Measurements from ENCODE around the gene SPEN. TPM values are rescaled to one million over a fixed set of nuclear protein-coding genes. Genes with fewer than 3 reads are reported as not detected.
A peak's percentile ranks its signal among the peaks of the same experiment; 100 is the strongest.

Gene SPEN
- total and polyA plus RNA-seq, 2 of the 13 experiments (the other 11 are each of a cell fraction or from before 2014, with no cell fraction given), result 4.8 to 14.0 TPM

GRCh38 chr1:15933684-15934083 lies 86.2 kb downstream of the SPEN start (continued):
- no peak for TF ChIP-seq TAF15 (IDR thresholded peaks at IDR 0.05; ENCODE audit: low read depth, low read length, poor library complexity, severe bottlenecking)
- TF ChIP-seq MAFG (CRISPR knock-in tag; IDR thresholded peaks at IDR 0.05), result no peak
- no peak for TF ChIP-seq ZNF441 (CRISPR knock-in tag; IDR thresholded peaks at IDR 0.05; ENCODE audit: borderline replicate concordance)
- TF ChIP-seq DPF2 (CRISPR knock-in tag; IDR thresholded peaks at IDR 0.05; ENCODE audit: borderline replicate concordance, low read depth), result no peak
- no peak for TF ChIP-seq ZNF460 (CRISPR knock-in tag; IDR thresholded peaks at IDR 0.05; ENCODE audit: borderline replicate concordance)
- no peak for TF ChIP-seq ZNF766 (CRISPR knock-in tag; IDR thresholded peaks at IDR 0.05; ENCODE audit: borderline replicate concordance)
- TF ChIP-seq, protein P1, sequence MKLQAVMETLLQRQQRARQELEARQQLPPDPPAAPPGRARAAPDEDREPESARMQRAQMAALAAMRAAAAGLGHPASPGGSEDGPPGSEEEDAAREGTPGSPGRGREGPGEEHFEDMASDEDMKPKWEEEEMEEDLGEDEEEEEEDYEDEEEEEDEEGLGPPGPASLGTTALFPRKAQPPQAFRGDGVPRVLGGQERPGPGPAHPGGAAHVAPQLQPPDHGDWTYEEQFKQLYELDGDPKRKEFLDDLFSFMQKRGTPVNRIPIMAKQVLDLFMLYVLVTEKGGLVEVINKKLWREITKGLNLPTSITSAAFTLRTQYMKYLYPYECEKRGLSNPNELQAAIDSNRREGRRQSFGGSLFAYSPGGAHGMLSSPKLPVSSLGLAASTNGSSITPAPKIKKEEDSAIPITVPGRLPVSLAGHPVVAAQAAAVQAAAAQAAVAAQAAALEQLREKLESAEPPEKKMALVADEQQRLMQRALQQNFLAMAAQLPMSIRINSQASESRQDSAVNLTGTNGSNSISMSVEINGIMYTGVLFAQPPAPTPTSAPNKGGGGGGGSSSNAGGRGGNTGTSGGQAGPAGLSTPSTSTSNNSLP (IDR thresholded peaks at IDR 0.05; ENCODE audit: low read depth, low read length), result no peak

DNA sequence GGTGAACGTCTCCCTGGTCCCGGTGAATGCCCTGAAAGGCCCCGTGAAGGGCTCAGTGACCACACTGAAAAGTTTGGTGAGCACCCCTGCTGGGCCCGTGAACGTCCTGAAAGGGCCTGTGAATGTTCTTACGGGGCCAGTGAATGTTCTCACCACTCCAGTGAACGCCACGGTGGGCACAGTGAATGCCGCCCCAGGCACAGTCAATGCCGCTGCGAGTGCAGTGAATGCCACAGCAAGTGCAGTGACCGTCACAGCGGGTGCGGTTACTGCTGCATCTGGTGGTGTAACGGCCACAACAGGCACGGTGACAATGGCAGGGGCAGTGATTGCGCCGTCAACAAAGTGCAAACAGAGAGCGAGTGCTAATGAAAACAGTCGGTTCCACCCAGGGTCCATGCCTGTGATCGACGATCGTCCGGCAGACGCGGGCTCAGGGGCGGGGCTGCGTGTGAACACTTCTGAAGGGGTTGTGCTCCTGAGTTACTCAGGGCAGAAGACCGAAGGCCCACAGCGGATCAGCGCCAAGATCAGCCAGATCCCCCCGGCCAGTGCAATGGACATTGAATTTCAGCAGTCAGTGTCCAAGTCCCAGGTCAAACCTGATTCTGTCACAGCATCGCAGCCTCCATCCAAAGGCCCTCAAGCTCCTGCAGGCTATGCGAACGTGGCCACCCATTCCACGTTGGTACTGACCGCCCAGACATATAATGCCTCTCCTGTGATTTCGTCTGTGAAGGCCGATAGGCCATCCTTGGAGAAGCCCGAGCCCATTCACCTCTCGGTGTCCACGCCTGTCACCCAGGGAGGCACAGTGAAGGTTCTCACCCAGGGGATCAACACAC lies 86.9 kb downstream of the SPEN start:
- intact Hi-C loops (cut with micrococcal nuclease; ENCODE audit: unreplicated experiment), result no loop called here
- no peak overlapping the region for H3K4me3 ChIP-seq (replicated peaks in 1 of 3; ENCODE audit: insufficient read depth in 1 of 3, low read depth in 2 of 3, low read length in 3 of 3)
- peaks cover 49 to 86% of the 10 kb centered on the region in 2 experiments for H3K36me3 ChIP-seq (replicated peaks in 1 of 2; ENCODE audit: control insufficient read depth in 1 of 2, insufficient read depth in 2 of 2, low read length in 2 of 2)
- POLR2A ChIA-PET, result no interaction called here
- BruUV-seq (replicated peaks), result no TSS peak
- H4K20me1 ChIP-seq (ENCODE audit: insufficient read depth, low read length), result peaks cover 4% of the 10 kb centered on the region; the same call in 1 of the 2 replicates
- FAIRE-seq (no peak), ATAC-seq (no peak), DNase-seq (ENCODE audit: low spot score) (no peak)
- H3K79me2 ChIP-seq (ENCODE audit: insufficient read depth, low read length), result no peaks in the 10 kb centered on the region
- WGBS (ENCODE audit: low lambda C conversion rate), result 94% methylated on average over 31 of the region's 42 CpGs
- CTCF ChIA-PET (ENCODE audit: low intra/inter-chr PET ratio, low total read pairs), result no interaction called here
- no peak overlapping the region for H3K27ac ChIP-seq (ENCODE audit: extremely low read length, insufficient read depth, low read length)
- no peak overlapping the region for H3K4me2 ChIP-seq (ENCODE audit: low read depth, low read length)
- no peaks in the 10 kb centered on the region for H3K27me3 ChIP-seq (ENCODE audit: control insufficient read depth in 1 of 2, insufficient read depth in 2 of 2, low read length in 2 of 2)
- no peak overlapping the region for H2AFZ ChIP-seq (ENCODE audit: low read length)
- H3K9ac ChIP-seq (ENCODE audit: insufficient read depth, low read depth, low read length), result no peak overlapping the region
- in situ Hi-C loops (cut with HindIII; ENCODE audit: extremely low pct_ligation_motif_present, low pct_unique_long_range_greater_than_20kb), result no loop called here
- H3K4me1 ChIP-seq (ENCODE audit: insufficient read depth, low read length), result peaks cover 22% of the 10 kb centered on the region
- H3K9me3 ChIP-seq (ENCODE audit: low read length), result no peaks in the 10 kb centered on the region
- peak; percentile 84 for TF ChIP-seq ZBTB38 (CRISPR knock-in tag; IDR thresholded peaks at IDR 0.05)
- TF ChIP-seq ZBTB3 (CRISPR knock-in tag; IDR thresholded peaks at IDR 0.05; ENCODE audit: borderline replicate concordance, low read depth), result no peak
- no peak for TF ChIP-seq ZNF75D (CRISPR knock-in tag; IDR thresholded peaks at IDR 0.05; ENCODE audit: borderline replicate concordance)
- no peak for TF ChIP-seq MIER2 (CRISPR knock-in tag; IDR thresholded peaks at IDR 0.05)
- 0 out of 4 replicates have a peak, but pooled peaks of 1 of the 2 experiments have one; percentile 1 for TF ChIP-seq POLR2A (IDR thresholded peaks at IDR 0.05; ENCODE audit: insufficient read depth in 1 of 2, low read depth in 2 of 2, low read length in 2 of 2)
- TF ChIP-seq CHCHD3 (CRISPR knock-in tag; IDR thresholded peaks at IDR 0.05), result no peak
- peak; percentile 77 for TF ChIP-seq RBM22 (optimal IDR thresholded peaks at IDR 0.05; ENCODE audit: low read length)
- TF ChIP-seq, protein P2, sequence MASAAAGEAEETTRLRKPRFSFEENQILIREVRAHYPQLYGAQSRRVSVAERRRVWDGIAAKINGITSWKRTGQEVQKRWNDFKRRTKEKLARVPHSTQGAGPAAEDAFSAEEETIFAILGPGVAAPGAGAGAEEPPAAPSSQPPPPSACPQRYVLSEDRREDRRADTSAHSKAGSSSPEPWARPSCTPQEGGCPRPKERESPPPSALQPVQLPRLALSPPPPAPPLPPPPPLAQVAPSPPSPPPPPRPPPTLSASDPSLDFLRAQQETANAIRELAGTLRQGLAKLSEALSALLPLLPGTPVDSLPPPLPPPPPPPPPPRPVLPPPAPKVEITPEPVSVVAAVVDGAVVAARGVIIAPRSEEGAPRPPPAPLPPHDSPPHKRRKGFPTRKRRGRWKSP (CRISPR knock-in tag; IDR thresholded peaks at IDR 0.05), result no peak
- TF ChIP-seq, protein P3, sequence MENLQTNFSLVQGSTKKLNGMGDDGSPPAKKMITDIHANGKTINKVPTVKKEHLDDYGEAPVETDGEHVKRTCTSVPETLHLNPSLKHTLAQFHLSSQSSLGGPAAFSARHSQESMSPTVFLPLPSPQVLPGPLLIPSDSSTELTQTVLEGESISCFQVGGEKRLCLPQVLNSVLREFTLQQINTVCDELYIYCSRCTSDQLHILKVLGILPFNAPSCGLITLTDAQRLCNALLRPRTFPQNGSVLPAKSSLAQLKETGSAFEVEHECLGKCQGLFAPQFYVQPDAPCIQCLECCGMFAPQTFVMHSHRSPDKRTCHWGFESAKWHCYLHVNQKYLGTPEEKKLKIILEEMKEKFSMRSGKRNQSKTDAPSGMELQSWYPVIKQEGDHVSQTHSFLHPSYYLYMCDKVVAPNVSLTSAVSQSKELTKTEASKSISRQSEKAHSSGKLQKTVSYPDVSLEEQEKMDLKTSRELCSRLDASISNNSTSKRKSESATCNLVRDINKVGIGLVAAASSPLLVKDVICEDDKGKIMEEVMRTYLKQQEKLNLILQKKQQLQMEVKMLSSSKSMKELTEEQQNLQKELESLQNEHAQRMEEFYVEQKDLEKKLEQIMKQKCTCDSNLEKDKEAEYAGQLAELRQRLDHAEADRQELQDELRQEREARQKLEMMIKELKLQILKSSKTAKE (CRISPR knock-in tag; IDR thresholded peaks at IDR 0.05; ENCODE audit: borderline replicate concordance), result no peak
